ENCODE data around the gene EPM2AIP1. TPM values are rescaled to one million over a fixed set of nuclear protein-coding genes. Genes with fewer than 3 reads are reported as not detected.
"Not testable (repeated sequence)": the region's sequence is repeated elsewhere in the genome, so short reads cannot be mapped to it uniquely, and the experiment has no call there.

Gene EPM2AIP1
- total and polyA plus RNA-seq, 9 of the 15 experiments (the other 6 are each of a cell fraction or from before 2014, with no cell fraction given): 6.7 to 44.8 (median 25.2) TPM

GRCh38 chr3:36992806-36993325 lies at the start of gene EPM2AIP1 (continued):
- TF ChIP-seq KLF13 (tag; IDR thresholded peaks at IDR 0.05; ENCODE audit: borderline replicate concordance, low read depth): peak; percentile 69; the same call in 1 of the 2 replicates

- FAIRE-seq; ATAC-seq; H3K9me1 ChIP-seq (ENCODE audit: control insufficient read depth, insufficient read depth, low read length); H3K4me3 ChIP-seq; H2AFZ ChIP-seq (ENCODE audit: low read depth, low read length); H3K9me3 ChIP-seq (replicated peaks; ENCODE audit: control insufficient read depth, insufficient read depth, low read depth, low read length); H4K20me1 ChIP-seq (replicated peaks; ENCODE audit: control insufficient read depth, insufficient read depth, low read length); H3K4me2 ChIP-seq (ENCODE audit: insufficient read depth, low read length); H3K4me1 ChIP-seq (replicated peaks in 1 of 2; ENCODE audit: control insufficient read depth in 2 of 2, insufficient read depth in 2 of 2, low read length in 2 of 2); BruUV-seq (replicated peaks); DNase-seq (ENCODE audit: extremely low read depth in 1 of 4, low spot score in 3 of 4); H3K27me3 ChIP-seq (ENCODE audit: control insufficient read depth in 2 of 2, insufficient read depth in 2 of 2, low read length in 2 of 2); in situ Hi-C loops (cut with MboI); H3K9ac ChIP-seq (ENCODE audit: insufficient read depth in 1 of 2, low read depth in 2 of 2, low read length in 2 of 2); CTCF ChIA-PET (ENCODE audit: low intra/inter-chr PET ratio); intact Hi-C loops (cut with micrococcal nuclease); H3K79me2 ChIP-seq (ENCODE audit: control insufficient read depth, insufficient read depth, low read length); H3K27ac ChIP-seq (ENCODE audit: extremely low read depth, low read depth, low read length): not testable (repeated sequence)
- H3K36me3 ChIP-seq (ENCODE audit: control insufficient read depth, insufficient read depth, low read length): peaks cover 82% of the 10 kb centered on the region
- POLR2A ChIA-PET: interaction anchor here (1.6 to 2.2 kb wide), 3 partner anchors 14 to 50 kb away, joined by 4 to 6 read pairs (median 4); partner anchors contain the start of genes EPM2AIP1 and MLH1
- WGBS (ENCODE audit: insufficient coverage, low coverage, missing lambda C conversion rate): 76% methylated on average over 3 of the region's 3 CpGs
Observed at GRCh38 chr3:37042712-37043111, 49.8 kb upstream of the EPM2AIP1 start.

- 43% methylated on average over 1 of the region's 1 CpG for WGBS (ENCODE audit: insufficient coverage, low coverage, missing lambda C conversion rate)
- H3K4me1 ChIP-seq (replicated peaks in 1 of 2; ENCODE audit: control insufficient read depth in 2 of 2, insufficient read depth in 2 of 2, low read length in 2 of 2): no peaks in the 10 kb centered on the region
- TSS peak; percentile 8 for BruUV-seq (replicated peaks)
- H4K20me1 ChIP-seq (replicated peaks; ENCODE audit: control insufficient read depth, insufficient read depth, low read length): no peaks in the 10 kb centered on the region
- in situ Hi-C loops (cut with MboI) (no loop called here), intact Hi-C loops (cut with micrococcal nuclease) (no loop called here)
- no peaks in the 10 kb centered on the region for H3K9me3 ChIP-seq (replicated peaks; ENCODE audit: control insufficient read depth, insufficient read depth, low read depth, low read length)
- no peak overlapping the region for H2AFZ ChIP-seq (ENCODE audit: low read depth, low read length)
- H3K36me3 ChIP-seq (ENCODE audit: control insufficient read depth, insufficient read depth, low read length): peaks cover 81% of the 10 kb centered on the region
- no peak overlapping the region for H3K9ac ChIP-seq (ENCODE audit: insufficient read depth in 1 of 2, low read depth in 2 of 2, low read length in 2 of 2)
- FAIRE-seq: no peak
- no peak overlapping the region for H3K4me3 ChIP-seq
- no peaks in the 10 kb centered on the region for H3K9me1 ChIP-seq (ENCODE audit: control insufficient read depth, insufficient read depth, low read length)
- CTCF ChIA-PET (ENCODE audit: low intra/inter-chr PET ratio): no interaction called here
- POLR2A ChIA-PET: interaction anchor here (0.6 to 2.2 kb wide), 7 partner anchors 10 to 49 kb away, joined by 3 to 6 read pairs (median 3); partner anchors contain the start of genes EPM2AIP1 and MLH1
- no peaks in the 10 kb centered on the region for H3K79me2 ChIP-seq (ENCODE audit: control insufficient read depth, insufficient read depth, low read length)
- no peak overlapping the region for H3K27ac ChIP-seq (ENCODE audit: extremely low read depth, low read depth, low read length)
- DNase-seq (ENCODE audit: extremely low read depth in 1 of 4, low spot score in 3 of 4): no peak
- H3K27me3 ChIP-seq (ENCODE audit: control insufficient read depth in 2 of 2, insufficient read depth in 2 of 2, low read length in 2 of 2): no peaks in the 10 kb centered on the region
- no peak overlapping the region for H3K4me2 ChIP-seq (ENCODE audit: insufficient read depth, low read length)
- peak; percentile 57 for TF ChIP-seq NFIC (IDR thresholded peaks at IDR 0.05)
- TF ChIP-seq KAT2B (IDR thresholded peaks at IDR 0.05; ENCODE audit: low read depth, low read length): no peak
- no peak for ATAC-seq
Observed at GRCh38 chr3:37041546-37042195, 48.7 kb upstream of the EPM2AIP1 start.
